Fibroblast of skin of right quadriceps (primary cell): Measurements from ENCODE around the gene MAP1LC3B2.

Experiments used
- DNase-seq: peaks from one replicate; pipeline ENCODE4 v3.0.0-alpha.2; 2013

Gene MAP1LC3B2

GRCh38 chr12:116559162-116559935 lies at the start of gene MAP1LC3B2:
Gene MAP1LC3B2, plus strand, starts transcription at chr12:116559381. Its CDS starts 16,562 bp downstream, at chr12:116575943.
- DNase-seq: peak; percentile 72

GRCh38 chr12:116513944-116514343 lies 45.2 kb upstream of the MAP1LC3B2 start:
- no peak for DNase-seq

GRCh38 chr12:116515684-116516083 lies 43.5 kb upstream of the MAP1LC3B2 start:
- DNase-seq: no peak

GRCh38 chr12:116516657-116517056 lies 42.5 kb upstream of the MAP1LC3B2 start:
- DNase-seq: no peak

- DNase-seq: no peak
Observed at GRCh38 chr12:116517431-116518045, 41.6 kb upstream of the MAP1LC3B2 start.

- no peak for DNase-seq
Observed at GRCh38 chr12:116520225-116520760, 38.9 kb upstream of the MAP1LC3B2 start.

- peak; percentile 94 for DNase-seq
Observed at GRCh38 chr12:116520801-116521471, 38.2 kb upstream of the MAP1LC3B2 start.

GRCh38 chr12:116524311-116524710 lies 34.9 kb upstream of the MAP1LC3B2 start:
- DNase-seq: no peak

GRCh38 chr12:116524964-116525379 lies 34.2 kb upstream of the MAP1LC3B2 start:
- DNase-seq: peak; percentile 88

- peak; percentile 96 for DNase-seq
Observed at GRCh38 chr12:116525418-116526001, 33.7 kb upstream of the MAP1LC3B2 start.

- peak; percentile 95 for DNase-seq
Observed at GRCh38 chr12:116528065-116528464, 31.1 kb upstream of the MAP1LC3B2 start.

GRCh38 chr12:116528498-116528897 lies 30.7 kb upstream of the MAP1LC3B2 start:
- peak; percentile 66 for DNase-seq

- peak; percentile 82 for DNase-seq
Observed at GRCh38 chr12:116529048-116529447, 30.1 kb upstream of the MAP1LC3B2 start.

GRCh38 chr12:116529686-116530085 lies 29.5 kb upstream of the MAP1LC3B2 start:
- DNase-seq: no peak

- DNase-seq: no peak
Observed at GRCh38 chr12:116532428-116532827, 26.8 kb upstream of the MAP1LC3B2 start.

- DNase-seq: no peak
Observed at GRCh38 chr12:116532986-116533342, 26.2 kb upstream of the MAP1LC3B2 start.

- peak; percentile 86 for DNase-seq
Observed at GRCh38 chr12:116533343-116534251, 25.6 kb upstream of the MAP1LC3B2 start.

- DNase-seq: peak; percentile 58
Observed at GRCh38 chr12:116534311-116535121, 24.7 kb upstream of the MAP1LC3B2 start.

- no peak for DNase-seq
Observed at GRCh38 chr12:116535241-116535640, 23.9 kb upstream of the MAP1LC3B2 start.

GRCh38 chr12:116537101-116537904 lies 21.9 kb upstream of the MAP1LC3B2 start:
- DNase-seq: no peak
